NT2/D1 (cell line): ENCODE data around the gene ZCCHC14.

ENCODE experiments used
- YY1 ChIP-seq: IDR thresholded peaks from 2 replicates; pipeline ENCODE4 v1.6.1; 2011; ENCODE audit not compliant: insufficient read length, insufficient read depth
- ZNF274 ChIP-seq: IDR thresholded peaks from 2 replicates; pipeline ENCODE4 v1.6.1; 2011; ENCODE audit warnings: mild to moderate bottlenecking, low read depth, low read length

DNA sequence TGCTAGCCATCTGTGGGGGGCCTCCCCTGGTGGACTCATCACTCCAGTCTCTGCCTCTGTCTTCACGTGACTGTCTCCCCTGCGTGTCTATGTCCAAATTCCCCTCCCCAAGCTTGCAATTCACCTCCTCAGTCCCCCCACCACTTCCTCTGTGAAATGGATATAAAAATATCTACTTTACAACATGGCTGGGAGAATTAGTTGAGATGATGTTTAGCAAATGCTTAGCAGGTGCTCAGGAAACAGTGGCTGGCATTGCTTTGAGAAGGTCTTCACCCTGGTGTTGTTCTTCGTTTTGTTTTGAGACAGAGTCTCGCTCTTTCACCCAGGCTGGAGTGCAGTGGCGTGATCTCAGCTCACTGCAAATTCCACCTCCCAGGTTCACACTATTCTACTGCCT, 8.3 kb upstream of the ZCCHC14 start:
- TF ChIP-seq ZNF274 (no peak), YY1 (no peak)
